ENCODE measurements around the gene TSPAN1.
A peak's percentile ranks its signal among the peaks of the same experiment; 100 is the strongest.

Gene TSPAN1

DNA sequence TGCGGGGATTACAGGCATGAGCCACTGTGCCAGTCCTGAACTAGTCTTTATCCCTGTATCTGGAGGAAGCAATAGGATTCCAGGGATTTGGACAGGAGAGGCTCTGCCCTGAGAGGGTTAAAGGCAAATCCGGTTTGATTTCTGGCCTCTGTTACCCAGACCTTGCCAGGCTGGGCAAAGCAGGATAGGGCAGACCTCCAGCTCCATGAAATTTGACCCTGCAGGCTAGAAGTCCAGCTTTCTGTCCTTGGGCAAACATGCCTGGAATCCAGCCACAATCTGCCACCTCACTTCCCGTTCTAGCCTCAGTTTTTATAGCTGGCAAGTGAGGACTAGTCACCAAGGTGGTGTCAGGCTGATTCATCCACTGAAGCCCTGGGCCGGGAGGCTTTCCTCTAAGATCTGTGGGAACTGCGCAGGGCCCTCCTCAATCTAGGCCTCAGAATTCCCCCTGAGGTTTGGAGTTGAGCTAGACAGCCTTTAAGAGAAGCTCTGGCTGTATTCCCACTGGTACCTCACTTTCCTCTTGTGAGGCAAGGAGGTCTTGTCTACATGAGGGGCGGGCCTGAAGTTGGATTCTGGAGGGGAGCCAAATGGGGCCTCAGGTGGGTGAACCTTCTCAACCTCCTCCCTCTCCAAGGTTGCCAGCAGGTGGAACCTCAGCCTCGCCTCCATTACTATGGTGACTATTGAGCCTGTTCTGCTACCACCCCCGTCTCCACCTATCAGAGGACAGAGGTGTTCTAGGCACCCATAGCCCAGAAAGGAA, 8.4 kb downstream of the TSPAN1 start:
- Histone ChIP-seq H2AFZ (ENCODE audit: low read length) (no peak overlapping the region), H3K9ac (ENCODE audit: low read depth, low read length, poor library complexity, severe bottlenecking) (peak overlapping the region; percentile 42), H3K79me2 (ENCODE audit: insufficient read depth, low read length) (no peaks in the 10 kb centered on the region), H3K36me3 (ENCODE audit: insufficient read depth, low read length) (no peaks in the 10 kb centered on the region), H3K27me3 (ENCODE audit: insufficient read depth, low read length, poor library complexity, severe bottlenecking) (no peaks in the 10 kb centered on the region), H4K20me1 (ENCODE audit: insufficient read depth, low read length, poor library complexity, severe bottlenecking) (no peaks in the 10 kb centered on the region), H3K4me1 (ENCODE audit: insufficient read depth, low read length, poor library complexity, severe bottlenecking) (peaks cover 15% of the 10 kb centered on the region), H3K4me2 (ENCODE audit: low read depth, low read length, poor library complexity, severe bottlenecking) (no peak overlapping the region), H3F3A (ENCODE audit: low read depth) (no peaks in the 10 kb centered on the region), H3K4me3 (ENCODE audit: low read length, poor library complexity, severe bottlenecking) (no peak overlapping the region), H3K9me3 (ENCODE audit: insufficient read depth, low read depth, low read length) (no peaks in the 10 kb centered on the region), H3K9me2 (replicated peaks; ENCODE audit: low read depth, low read length) (no peaks in the 10 kb centered on the region)
- no peak for TF ChIP-seq EZH2phosphoT487 (IDR thresholded peaks at IDR 0.05; ENCODE audit: borderline replicate concordance)
- TF ChIP-seq, protein P1, sequence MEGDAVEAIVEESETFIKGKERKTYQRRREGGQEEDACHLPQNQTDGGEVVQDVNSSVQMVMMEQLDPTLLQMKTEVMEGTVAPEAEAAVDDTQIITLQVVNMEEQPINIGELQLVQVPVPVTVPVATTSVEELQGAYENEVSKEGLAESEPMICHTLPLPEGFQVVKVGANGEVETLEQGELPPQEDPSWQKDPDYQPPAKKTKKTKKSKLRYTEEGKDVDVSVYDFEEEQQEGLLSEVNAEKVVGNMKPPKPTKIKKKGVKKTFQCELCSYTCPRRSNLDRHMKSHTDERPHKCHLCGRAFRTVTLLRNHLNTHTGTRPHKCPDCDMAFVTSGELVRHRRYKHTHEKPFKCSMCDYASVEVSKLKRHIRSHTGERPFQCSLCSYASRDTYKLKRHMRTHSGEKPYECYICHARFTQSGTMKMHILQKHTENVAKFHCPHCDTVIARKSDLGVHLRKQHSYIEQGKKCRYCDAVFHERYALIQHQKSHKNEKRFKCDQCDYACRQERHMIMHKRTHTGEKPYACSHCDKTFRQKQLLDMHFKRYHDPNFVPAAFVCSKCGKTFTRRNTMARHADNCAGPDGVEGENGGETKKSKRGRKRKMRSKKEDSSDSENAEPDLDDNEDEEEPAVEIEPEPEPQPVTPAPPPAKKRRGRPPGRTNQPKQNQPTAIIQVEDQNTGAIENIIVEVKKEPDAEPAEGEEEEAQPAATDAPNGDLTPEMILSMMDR (conservative IDR thresholded peaks at IDR 0.05; ENCODE audit: low read length) = no peak

DNA sequence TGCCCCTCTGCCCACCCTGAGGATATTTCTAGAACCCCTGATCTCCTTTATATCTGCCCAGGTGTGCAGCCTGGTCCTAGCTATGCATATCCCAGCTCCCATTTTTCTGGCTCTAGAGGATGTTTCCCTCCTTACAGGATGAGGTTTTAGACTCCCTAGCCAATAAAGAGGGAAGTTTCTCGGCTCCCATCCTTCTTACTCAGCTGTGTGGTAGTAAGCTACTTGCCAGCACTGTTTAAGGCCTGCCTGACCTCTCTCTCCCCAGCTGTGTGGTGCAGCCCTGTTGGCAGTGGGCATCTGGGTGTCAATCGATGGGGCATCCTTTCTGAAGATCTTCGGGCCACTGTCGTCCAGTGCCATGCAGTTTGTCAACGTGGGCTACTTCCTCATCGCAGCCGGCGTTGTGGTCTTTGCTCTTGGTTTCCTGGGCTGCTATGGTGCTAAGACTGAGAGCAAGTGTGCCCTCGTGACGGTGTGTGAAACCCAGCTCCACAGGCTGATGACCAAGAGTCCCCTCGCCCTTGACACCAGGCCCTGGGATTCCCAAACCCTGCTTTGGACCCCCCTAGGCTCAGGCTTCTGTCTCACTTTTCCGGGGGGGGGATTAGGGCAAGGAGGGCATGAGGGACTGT, 9.2 kb downstream of the TSPAN1 start:
- no peaks in the 10 kb centered on the region for H3K79me2 ChIP-seq (ENCODE audit: insufficient read depth, low read length)
- no peaks in the 10 kb centered on the region for H3K36me3 ChIP-seq (ENCODE audit: insufficient read depth, low read length)
- TF ChIP-seq, protein P1 (conservative IDR thresholded peaks at IDR 0.05; ENCODE audit: low read length) = no peak
- TF ChIP-seq EZH2phosphoT487 (IDR thresholded peaks at IDR 0.05; ENCODE audit: borderline replicate concordance) = no peak
- H4K20me1 ChIP-seq (ENCODE audit: insufficient read depth, low read length, poor library complexity, severe bottlenecking) = no peaks in the 10 kb centered on the region
- no peak overlapping the region for H3K4me3 ChIP-seq (ENCODE audit: low read length, poor library complexity, severe bottlenecking)
- H3K9me2 ChIP-seq (replicated peaks; ENCODE audit: low read depth, low read length) = no peaks in the 10 kb centered on the region
- no peaks in the 10 kb centered on the region for H3K27me3 ChIP-seq (ENCODE audit: insufficient read depth, low read length, poor library complexity, severe bottlenecking)
- no peaks in the 10 kb centered on the region for H3F3A ChIP-seq (ENCODE audit: low read depth)
- H3K4me1 ChIP-seq (ENCODE audit: insufficient read depth, low read length, poor library complexity, severe bottlenecking) = peaks cover 11% of the 10 kb centered on the region
- H3K9ac ChIP-seq (ENCODE audit: low read depth, low read length, poor library complexity, severe bottlenecking) = peak overlapping the region; percentile 42
- no peak overlapping the region for H3K4me2 ChIP-seq (ENCODE audit: low read depth, low read length, poor library complexity, severe bottlenecking)
- no peak overlapping the region for H2AFZ ChIP-seq (ENCODE audit: low read length)
- no peaks in the 10 kb centered on the region for H3K9me3 ChIP-seq (ENCODE audit: insufficient read depth, low read depth, low read length)

DNA sequence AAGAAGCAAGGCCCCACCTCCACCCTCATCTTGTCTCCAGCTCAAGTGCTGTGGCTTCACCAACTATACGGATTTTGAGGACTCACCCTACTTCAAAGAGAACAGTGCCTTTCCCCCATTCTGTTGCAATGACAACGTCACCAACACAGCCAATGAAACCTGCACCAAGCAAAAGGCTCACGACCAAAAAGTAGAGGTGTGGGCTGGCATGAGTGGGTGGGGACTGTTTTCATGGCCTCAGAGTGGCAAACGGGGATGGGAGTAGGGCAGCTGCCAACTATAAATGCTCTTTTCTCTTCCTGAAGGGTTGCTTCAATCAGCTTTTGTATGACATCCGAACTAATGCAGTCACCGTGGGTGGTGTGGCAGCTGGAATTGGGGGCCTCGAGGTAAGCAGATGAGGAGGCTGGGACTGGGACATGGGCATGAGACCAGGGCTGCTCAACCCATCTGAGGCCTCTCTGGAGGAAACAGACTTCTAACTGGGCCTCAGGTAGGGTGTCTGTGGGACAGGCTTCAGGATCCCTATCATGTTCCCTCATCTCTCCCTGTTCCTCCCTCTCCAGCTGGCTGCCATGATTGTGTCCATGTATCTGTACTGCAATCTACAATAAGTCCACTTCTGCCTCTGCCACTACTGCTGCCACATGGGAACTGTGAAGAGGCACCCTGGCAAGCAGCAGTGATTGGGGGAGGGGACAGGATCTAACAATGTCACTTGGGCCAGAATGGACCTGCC, 10.2 kb downstream of the TSPAN1 start:
- H3F3A ChIP-seq (ENCODE audit: low read depth) = no peaks in the 10 kb centered on the region
- H4K20me1 ChIP-seq (ENCODE audit: insufficient read depth, low read length, poor library complexity, severe bottlenecking) = no peaks in the 10 kb centered on the region
- no peak overlapping the region for H2AFZ ChIP-seq (ENCODE audit: low read length)
- no peaks in the 10 kb centered on the region for H3K9me3 ChIP-seq (ENCODE audit: insufficient read depth, low read depth, low read length)
- no peak overlapping the region for H3K4me2 ChIP-seq (ENCODE audit: low read depth, low read length, poor library complexity, severe bottlenecking)
- peaks cover 11% of the 10 kb centered on the region for H3K4me1 ChIP-seq (ENCODE audit: insufficient read depth, low read length, poor library complexity, severe bottlenecking)
- H3K9ac ChIP-seq (ENCODE audit: low read depth, low read length, poor library complexity, severe bottlenecking) = no peak overlapping the region
- no peaks in the 10 kb centered on the region for H3K9me2 ChIP-seq (replicated peaks; ENCODE audit: low read depth, low read length)
- H3K79me2 ChIP-seq (ENCODE audit: insufficient read depth, low read length) = no peaks in the 10 kb centered on the region
- no peaks in the 10 kb centered on the region for H3K27me3 ChIP-seq (ENCODE audit: insufficient read depth, low read length, poor library complexity, severe bottlenecking)
- TF ChIP-seq EZH2phosphoT487 (IDR thresholded peaks at IDR 0.05; ENCODE audit: borderline replicate concordance) = no peak
- TF ChIP-seq, protein P1 (conservative IDR thresholded peaks at IDR 0.05; ENCODE audit: low read length) = no peak
- no peak overlapping the region for H3K4me3 ChIP-seq (ENCODE audit: low read length, poor library complexity, severe bottlenecking)
- H3K36me3 ChIP-seq (ENCODE audit: insufficient read depth, low read length) = no peaks in the 10 kb centered on the region
